CD4-positive, alpha-beta T cell (primary cell): Measurements from ENCODE around the gene GABRD. TPM values are rescaled to one million over a fixed set of nuclear protein-coding genes. Genes with fewer than 3 reads are reported as not detected.

Experiments
- ATAC-seq: fragments of 200-7000 bp; cut with Tn5 transposase; one replicate; pipeline ENCODE4 v1.10.0; 2022; ENCODE audit warnings: mild to moderate bottlenecking; ENCODE audit not compliant: poor library complexity
- CTCF ChIA-PET: fragments of 350-600 bp; sonication (Branson Sonifier 250); formaldehyde crosslinking; loops from one replicate; lab custom pipeline; 2021; ENCODE audit warnings: antibody characterized with exemption, inconsistent platforms; lab: Charles Lee
- POLR2A ChIA-PET: fragments of 350-600 bp; sonication (Branson Sonifier 250); formaldehyde crosslinking; loops from one replicate; lab custom pipeline; 2021; ENCODE audit warnings: antibody characterized with exemption, inconsistent platforms; lab: Charles Lee
- DNase-seq, 14 experiments: peaks; one replicate each; pipeline ENCODE4 v3.0.0-alpha.2; 2013 to 2020; ENCODE audit warnings: mixed read lengths in 2 of 14
- H3K27ac ChIP-seq, 2 donors: one replicate each; pipeline versions ENCODE4 v1.5.1 to v1.7.0; 2013; ENCODE audit warnings: low read length in 2 of 2, low read depth in 1 of 2, mild to moderate bottlenecking in 1 of 2
- H3K27me3 ChIP-seq, 2 experiments: 1 replicate in 1 of 2; 2 replicates in 1 of 2; pipeline versions ENCODE4 v1.6.1 to v1.7.0; 2013; ENCODE audit warnings: low read length in 2 of 2, control low read depth in 1 of 2, mild to moderate bottlenecking in 1 of 2, moderate library complexity in 1 of 2; ENCODE audit not compliant: insufficient read depth in 2 of 2, control insufficient read depth in 1 of 2
- H3K36me3 ChIP-seq: one replicate; pipeline ENCODE4 v1.6.1; 2013; ENCODE audit warnings: low read length, control low read depth; ENCODE audit not compliant: insufficient read depth
- H3K4me1 ChIP-seq: one replicate; pipeline ENCODE4 v1.6.1; 2013; ENCODE audit warnings: low read length, control low read depth; ENCODE audit not compliant: insufficient read depth
- H3K4me3 ChIP-seq: one replicate; pipeline ENCODE4 v1.5.1; 2013; ENCODE audit warnings: mild to moderate bottlenecking, low read length, moderate library complexity
- H3K9me3 ChIP-seq, 2 experiments: 1 replicate in 1 of 2; 2 replicates in 1 of 2; pipeline versions ENCODE4 v1.6.1 to v1.7.0; 2013; ENCODE audit warnings: low read length in 2 of 2, mild to moderate bottlenecking in 2 of 2, control low read depth in 1 of 2, moderate library complexity in 1 of 2; ENCODE audit not compliant: control insufficient read depth in 1 of 2, insufficient read depth in 1 of 2
- H3K27ac Mint-ChIP-seq: one replicate; pipeline ENCODE4 v1.8.0; 2020; ENCODE audit warnings: mixed read lengths
- H3K27me3 Mint-ChIP-seq: one replicate; pipeline ENCODE4 v1.8.0; 2021; ENCODE audit warnings: mixed read lengths
- H3K36me3 Mint-ChIP-seq: one replicate; pipeline ENCODE4 v1.8.0; 2021; ENCODE audit warnings: low read depth, mixed read lengths
- H3K4me1 Mint-ChIP-seq: one replicate; pipeline ENCODE4 v1.8.0; 2021; ENCODE audit warnings: low read depth, mixed read lengths
- H3K4me3 Mint-ChIP-seq: one replicate; pipeline ENCODE4 v1.8.0; 2020; ENCODE audit warnings: mild to moderate bottlenecking, mixed read lengths
- H3K9me3 Mint-ChIP-seq: one replicate; pipeline ENCODE4 v1.8.0; 2020; ENCODE audit warnings: mixed read lengths
- intact Hi-C, 2 experiments: fragments of 100-400 bp; cut with DNase I in 1 of 2; cut with micrococcal nuclease in 1 of 2; formaldehyde crosslinking; loops; one replicate each; pipeline versions ENCODE4 v1.15.1 to v1.9.0; 2023 to 2025; cut with DNase I, micrococcal nuclease
- total RNA-seq, 174 experiments: library from RNA in 2 of 174; stranded (reverse) in 2 of 174; gene quantifications; one replicate each; pipeline ENCODE4 v1.2.3 and lab custom pipeline; 2021 to 2026
- TF ChIP-seq, protein P1 (sequence below): fragments of 200-600 bp; IDR thresholded peaks from one replicate; pipeline ENCODE4 v1.8.0; 2022; ENCODE audit warnings: antibody characterized with exemption, mild to moderate bottlenecking

Gene GABRD
- total RNA-seq, 2 experiments from 2014 or later: 0.38 to 0.42 TPM

DNA sequence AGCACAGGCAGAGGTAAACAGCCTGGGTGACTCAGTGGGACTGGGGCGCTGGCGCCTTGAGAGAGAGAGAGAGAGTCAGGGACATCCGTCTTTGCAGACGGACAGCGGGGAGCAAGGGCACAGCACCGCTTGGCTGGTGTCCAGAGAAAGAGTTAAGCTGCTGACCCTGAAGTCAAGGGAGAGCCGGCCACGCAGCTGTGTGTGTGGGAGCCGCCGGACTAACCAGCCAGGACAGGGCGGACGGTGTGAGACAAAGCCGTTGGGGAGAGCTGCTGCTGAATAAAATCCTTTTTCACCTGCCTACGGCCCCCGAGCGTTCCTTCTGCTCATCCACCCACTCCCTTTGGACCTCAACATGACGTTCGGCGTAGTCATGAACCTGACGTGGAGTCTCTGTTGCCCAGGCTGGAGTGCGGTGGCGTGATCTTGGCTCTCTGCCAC is 30.0 kb upstream of the GABRD start:
- H3K9me3 Mint-ChIP-seq: no peaks in the 10 kb centered on the region
- CTCF ChIA-PET: interaction anchor here (1.5 kb wide), 1 partner anchor 56 kb away, joined by 3 read pairs; no protein-coding TSS in a partner anchor

DNA sequence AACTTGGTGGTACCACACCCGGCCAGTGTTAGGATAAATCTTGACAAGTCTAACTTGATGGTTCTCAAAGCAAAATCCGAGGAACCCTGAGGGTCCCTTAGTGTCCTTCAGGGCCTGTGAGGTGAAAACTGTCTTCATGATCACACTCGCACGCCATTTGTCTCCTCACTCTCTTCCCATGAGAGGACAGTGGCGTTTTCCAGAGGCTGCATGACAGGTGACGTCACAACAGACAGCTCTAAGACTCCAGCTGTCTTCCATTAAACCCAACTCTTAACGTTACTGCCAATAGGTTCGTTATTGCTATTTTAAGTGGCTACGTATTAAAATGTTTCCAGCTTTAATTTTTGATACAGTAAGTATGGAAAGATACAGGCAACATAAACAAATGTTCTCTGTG is 29.4 kb upstream of the GABRD start:
- Histone ChIP-seq H3K4me1 (peaks cover 7% of the 10 kb centered on the region), H3K36me3 (no peaks in the 10 kb centered on the region), H3K4me3 (no peak overlapping the region), H3K9me3 (peaks cover 0 to 5% of the 10 kb centered on the region in 2 experiments), H3K27me3 (peaks cover 11% of the 10 kb centered on the region in 2 experiments), H3K27ac (no peak overlapping the region)
- DNase-seq: no peak
- intact Hi-C loops: no loop called here
- no peak for ATAC-seq
- Mint-ChIP-seq H3K27ac (no peak overlapping the region), H3K27me3 (peaks cover 22% of the 10 kb centered on the region), H3K4me3 (no peak overlapping the region), H3K9me3 (no peaks in the 10 kb centered on the region), H3K36me3 (no peaks in the 10 kb centered on the region), H3K4me1 (peaks cover 9% of the 10 kb centered on the region)
- POLR2A ChIA-PET: no interaction called here
- TF ChIP-seq, protein P1, sequence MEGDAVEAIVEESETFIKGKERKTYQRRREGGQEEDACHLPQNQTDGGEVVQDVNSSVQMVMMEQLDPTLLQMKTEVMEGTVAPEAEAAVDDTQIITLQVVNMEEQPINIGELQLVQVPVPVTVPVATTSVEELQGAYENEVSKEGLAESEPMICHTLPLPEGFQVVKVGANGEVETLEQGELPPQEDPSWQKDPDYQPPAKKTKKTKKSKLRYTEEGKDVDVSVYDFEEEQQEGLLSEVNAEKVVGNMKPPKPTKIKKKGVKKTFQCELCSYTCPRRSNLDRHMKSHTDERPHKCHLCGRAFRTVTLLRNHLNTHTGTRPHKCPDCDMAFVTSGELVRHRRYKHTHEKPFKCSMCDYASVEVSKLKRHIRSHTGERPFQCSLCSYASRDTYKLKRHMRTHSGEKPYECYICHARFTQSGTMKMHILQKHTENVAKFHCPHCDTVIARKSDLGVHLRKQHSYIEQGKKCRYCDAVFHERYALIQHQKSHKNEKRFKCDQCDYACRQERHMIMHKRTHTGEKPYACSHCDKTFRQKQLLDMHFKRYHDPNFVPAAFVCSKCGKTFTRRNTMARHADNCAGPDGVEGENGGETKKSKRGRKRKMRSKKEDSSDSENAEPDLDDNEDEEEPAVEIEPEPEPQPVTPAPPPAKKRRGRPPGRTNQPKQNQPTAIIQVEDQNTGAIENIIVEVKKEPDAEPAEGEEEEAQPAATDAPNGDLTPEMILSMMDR: no peak
- CTCF ChIA-PET: no interaction called here

More for the DNA sequence above, 30.0 kb upstream of the GABRD start:
- Mint-ChIP-seq H3K27me3 (peaks cover 20% of the 10 kb centered on the region), H3K4me1 (peaks cover 9% of the 10 kb centered on the region), H3K4me3 (no peak overlapping the region), H3K36me3 (no peaks in the 10 kb centered on the region), H3K27ac (no peak overlapping the region)
- POLR2A ChIA-PET: no interaction called here
- no peak overlapping the region for H3K4me3 ChIP-seq
- H3K27me3 ChIP-seq: peaks cover 11% of the 10 kb centered on the region in 2 experiments
- DNase-seq (no peak), ATAC-seq (no peak)
- no peak overlapping the region for H3K27ac ChIP-seq
- H3K36me3 ChIP-seq: no peaks in the 10 kb centered on the region
- peaks cover 0 to 5% of the 10 kb centered on the region in 2 experiments for H3K9me3 ChIP-seq
- intact Hi-C loops: no loop called here
- H3K4me1 ChIP-seq: peaks cover 7% of the 10 kb centered on the region
- TF ChIP-seq, protein P1: no peak

DNA sequence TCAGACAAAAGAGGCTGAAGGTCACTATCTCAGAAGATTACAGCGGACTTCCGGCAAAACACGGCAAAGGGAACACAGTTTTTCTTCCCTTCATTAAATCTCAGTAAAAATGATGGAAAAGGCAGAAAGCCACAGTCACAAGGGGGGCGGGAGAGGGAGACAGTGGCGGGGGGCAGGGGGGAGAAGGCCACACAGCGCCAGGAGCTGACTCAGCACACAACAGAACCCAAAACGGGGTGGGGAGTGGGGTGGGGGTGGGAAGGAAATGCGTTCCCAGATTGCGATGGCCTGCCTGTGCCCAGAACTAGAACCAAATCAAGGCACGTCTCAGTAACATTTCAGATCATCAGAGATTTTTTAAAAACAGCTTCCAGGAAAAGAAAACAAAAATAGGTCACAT is 28.9 kb upstream of the GABRD start:
- Histone ChIP-seq H3K27me3 (peaks cover 7 to 11% of the 10 kb centered on the region in 2 experiments), H3K4me1 (peaks cover 7% of the 10 kb centered on the region), H3K27ac (no peak overlapping the region), H3K4me3 (no peak overlapping the region), H3K36me3 (no peaks in the 10 kb centered on the region), H3K9me3 (peaks cover 0 to 4% of the 10 kb centered on the region in 2 experiments)
- ATAC-seq (no peak), DNase-seq (no peak)
- Mint-ChIP-seq H3K9me3 (no peaks in the 10 kb centered on the region), H3K27ac (no peak overlapping the region), H3K36me3 (no peaks in the 10 kb centered on the region), H3K27me3 (peaks cover 24% of the 10 kb centered on the region), H3K4me3 (no peak overlapping the region), H3K4me1 (peaks cover 9% of the 10 kb centered on the region)
- TF ChIP-seq, protein P1: no peak
- POLR2A ChIA-PET: no interaction called here
- CTCF ChIA-PET: no interaction called here
- intact Hi-C loops: no loop called here
